A673 (cell line): ENCODE measurements around the gene THSD7B.

Experiments used
- EZH2 ChIP-seq: fragments of 200-600 bp; sonication (generic); IDR thresholded peaks from 2 replicates; pipeline ENCODE4 v1.6.1; 2017; ENCODE audit warnings: borderline replicate concordance, low read depth, mild to moderate bottlenecking, mixed read lengths, antibody characterized with exemption, low read length; ENCODE audit not compliant: poor library complexity, severe bottlenecking
- TF ChIP-seq, protein P1 (sequence below): fragments of 300-800, 200-600 bp; sonication (generic); conservative IDR thresholded peaks from 2 replicates; pipeline ENCODE4 v1.5.1; 2017; ENCODE audit warnings: low read depth, mild to moderate bottlenecking, antibody characterized with exemption, low read length, moderate library complexity, mixed read lengths

DNA sequence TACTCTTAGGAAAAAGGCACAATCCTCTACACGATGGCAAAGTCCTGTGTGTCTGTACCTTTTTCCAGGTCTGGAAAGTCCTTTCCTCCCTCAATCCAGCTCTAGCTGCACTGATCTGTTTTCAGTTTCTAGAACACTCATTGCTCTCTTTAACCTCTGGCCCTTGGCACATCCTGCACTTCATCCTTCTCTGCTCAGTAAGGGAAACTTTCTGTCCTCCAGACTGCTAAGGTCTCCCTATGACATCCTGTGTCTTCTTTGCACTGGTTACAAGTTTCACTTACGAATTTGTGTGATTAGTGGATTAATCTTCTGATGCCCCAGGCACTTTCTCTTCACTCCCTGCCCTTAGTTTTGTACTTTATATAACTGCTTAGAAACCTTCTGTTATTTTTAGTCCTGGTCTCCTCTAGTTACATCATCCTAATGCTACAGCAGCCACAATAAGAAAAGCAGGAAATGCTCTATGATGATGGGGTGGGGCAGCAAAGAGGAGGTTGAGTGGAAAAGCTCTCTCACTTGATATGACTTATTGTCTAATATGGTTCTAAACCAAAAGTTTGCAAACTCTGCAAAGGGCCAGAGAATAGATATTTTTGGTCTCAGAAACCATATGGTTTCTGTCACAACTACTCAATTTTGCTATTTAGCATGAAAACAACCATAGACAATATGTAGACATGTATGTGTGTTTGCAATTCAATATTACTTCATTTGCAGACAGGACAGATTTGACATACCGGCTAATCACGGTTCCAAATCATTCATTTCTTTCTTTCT lies 568.2 kb downstream of the THSD7B start:
- TF ChIP-seq, protein P1, sequence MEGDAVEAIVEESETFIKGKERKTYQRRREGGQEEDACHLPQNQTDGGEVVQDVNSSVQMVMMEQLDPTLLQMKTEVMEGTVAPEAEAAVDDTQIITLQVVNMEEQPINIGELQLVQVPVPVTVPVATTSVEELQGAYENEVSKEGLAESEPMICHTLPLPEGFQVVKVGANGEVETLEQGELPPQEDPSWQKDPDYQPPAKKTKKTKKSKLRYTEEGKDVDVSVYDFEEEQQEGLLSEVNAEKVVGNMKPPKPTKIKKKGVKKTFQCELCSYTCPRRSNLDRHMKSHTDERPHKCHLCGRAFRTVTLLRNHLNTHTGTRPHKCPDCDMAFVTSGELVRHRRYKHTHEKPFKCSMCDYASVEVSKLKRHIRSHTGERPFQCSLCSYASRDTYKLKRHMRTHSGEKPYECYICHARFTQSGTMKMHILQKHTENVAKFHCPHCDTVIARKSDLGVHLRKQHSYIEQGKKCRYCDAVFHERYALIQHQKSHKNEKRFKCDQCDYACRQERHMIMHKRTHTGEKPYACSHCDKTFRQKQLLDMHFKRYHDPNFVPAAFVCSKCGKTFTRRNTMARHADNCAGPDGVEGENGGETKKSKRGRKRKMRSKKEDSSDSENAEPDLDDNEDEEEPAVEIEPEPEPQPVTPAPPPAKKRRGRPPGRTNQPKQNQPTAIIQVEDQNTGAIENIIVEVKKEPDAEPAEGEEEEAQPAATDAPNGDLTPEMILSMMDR: no peak
- no peak for TF ChIP-seq EZH2
